ENCODE measurements around the gene MAN1B1. TPM values are rescaled to one million over a fixed set of nuclear protein-coding genes. Genes with fewer than 3 reads are reported as not detected.
"Not testable (repeated sequence)": the region's sequence is repeated elsewhere in the genome, so short reads cannot be mapped to it uniquely, and the experiment has no call there.

MAN1B1 gene
- polyA plus RNA-seq, 3 donors from 2014 or later = 59.7 to 71.8 (median 66.1) TPM

DNA sequence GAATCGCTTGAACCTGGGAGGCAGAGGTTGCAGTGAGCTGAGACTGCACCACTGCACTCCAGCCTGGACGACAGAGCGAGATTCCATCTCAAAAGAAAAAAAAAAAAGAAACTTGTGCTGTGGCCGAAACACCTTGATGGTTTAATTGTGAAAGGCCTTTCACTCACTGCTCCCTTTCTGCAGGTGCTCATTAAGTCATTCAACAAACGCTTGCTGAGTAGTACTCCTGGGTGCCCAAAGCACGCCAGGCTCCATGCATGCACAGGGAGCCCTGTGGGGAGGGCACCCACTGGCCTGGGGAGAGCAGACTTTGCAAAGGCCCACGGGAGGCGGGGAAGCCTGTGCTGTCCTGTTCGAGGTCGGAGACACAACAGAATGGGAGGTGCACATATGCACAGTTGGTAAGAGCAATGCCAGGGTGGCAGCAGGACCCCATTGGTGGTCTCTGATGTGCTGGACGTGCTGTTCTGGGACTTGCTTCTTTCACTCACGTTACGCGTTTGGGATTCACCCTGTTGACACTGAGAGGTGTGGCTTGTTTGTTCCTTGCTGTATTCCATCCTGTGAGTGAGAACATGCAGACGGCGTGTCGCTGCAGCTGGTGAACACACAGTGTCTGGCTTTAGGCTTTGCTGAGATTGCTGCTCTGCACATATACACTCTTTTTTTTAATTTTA is 29.9 kb upstream of the MAN1B1 start:
- Mint-ChIP-seq H3K4me3 (no peak overlapping the region), H3K9me3 (no peaks in the 10 kb centered on the region), H3K27ac (no peak overlapping the region), H3K4me1 (no peaks in the 10 kb centered on the region), H3K36me3 (no peaks in the 10 kb centered on the region), H3K27me3 (ENCODE audit: low read depth in 3 of 3) (peaks cover 2 to 10% (median 4%) of the 10 kb centered on the region in 3 donors)
- DNase-seq = no peak

DNA sequence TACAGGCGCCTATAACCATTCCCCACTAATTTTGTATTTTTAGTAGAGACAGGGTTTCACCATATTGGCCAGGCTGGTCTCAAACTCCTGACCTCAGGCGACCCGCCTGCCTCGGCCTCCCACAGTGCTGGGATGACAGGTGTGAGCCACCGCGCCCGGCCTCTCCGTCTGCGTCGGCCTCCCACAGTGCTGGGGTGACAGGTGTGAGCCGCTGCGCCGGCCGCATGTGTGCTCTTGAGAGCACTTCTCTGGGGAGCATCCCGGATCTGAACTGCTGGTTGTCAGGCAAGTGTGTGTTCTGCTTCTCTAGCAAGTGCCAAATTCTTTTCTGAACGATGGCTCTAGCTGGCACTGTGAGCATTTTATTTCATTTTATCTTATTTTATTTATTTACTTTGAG is 29.2 kb upstream of the MAN1B1 start:
- Mint-ChIP-seq H3K4me3 (no peak overlapping the region), H3K4me1 (no peaks in the 10 kb centered on the region), H3K9me3 (no peaks in the 10 kb centered on the region), H3K36me3 (no peaks in the 10 kb centered on the region), H3K27ac (no peak overlapping the region), H3K27me3 (ENCODE audit: low read depth in 3 of 3) (peaks cover 2 to 5% (median 2%) of the 10 kb centered on the region in 3 donors)
- no peak for DNase-seq

DNA sequence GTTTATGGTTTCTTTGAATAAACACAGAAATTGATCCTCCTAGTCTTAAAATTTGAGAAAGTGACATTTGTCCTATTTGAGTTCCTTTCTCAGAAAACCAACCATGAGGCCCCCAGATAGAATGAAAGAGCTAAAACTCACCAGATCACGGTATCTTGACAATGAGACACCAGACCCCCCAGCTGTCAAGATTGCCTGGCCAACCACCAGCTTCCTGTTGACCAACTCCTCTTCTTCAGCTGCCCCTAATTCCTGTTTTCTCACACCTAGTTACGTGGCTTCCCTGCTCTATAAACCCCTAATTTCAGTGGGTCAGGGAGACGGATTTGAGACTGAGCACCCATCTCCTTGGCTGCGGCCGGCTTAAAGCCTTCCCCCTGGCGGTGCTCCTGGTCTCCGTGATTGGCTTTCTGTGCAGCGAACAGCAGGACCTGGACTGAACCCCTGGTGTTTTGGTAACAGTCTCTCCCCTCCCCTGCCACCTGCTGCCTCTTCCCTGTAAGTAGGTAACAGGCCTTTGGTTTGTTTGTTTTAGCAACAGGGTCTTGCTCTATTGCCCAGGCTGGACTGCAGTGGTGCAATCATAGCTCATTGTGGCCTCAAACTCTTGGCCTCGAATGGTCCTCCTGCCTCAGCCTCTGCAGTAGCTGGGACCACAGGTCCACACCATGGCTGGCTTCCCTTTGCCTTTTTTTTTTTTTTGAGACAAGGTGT is 28.1 kb upstream of the MAN1B1 start:
- H3K36me3 Mint-ChIP-seq = no peaks in the 10 kb centered on the region
- peaks cover 0 to 4% (median 2%) of the 10 kb centered on the region in 3 donors for H3K27me3 Mint-ChIP-seq (ENCODE audit: low read depth in 3 of 3)
- no peak overlapping the region for H3K27ac Mint-ChIP-seq
- no peak overlapping the region for H3K4me3 Mint-ChIP-seq
- DNase-seq = no peak
- H3K4me1 Mint-ChIP-seq = no peaks in the 10 kb centered on the region
- no peaks in the 10 kb centered on the region for H3K9me3 Mint-ChIP-seq

DNA sequence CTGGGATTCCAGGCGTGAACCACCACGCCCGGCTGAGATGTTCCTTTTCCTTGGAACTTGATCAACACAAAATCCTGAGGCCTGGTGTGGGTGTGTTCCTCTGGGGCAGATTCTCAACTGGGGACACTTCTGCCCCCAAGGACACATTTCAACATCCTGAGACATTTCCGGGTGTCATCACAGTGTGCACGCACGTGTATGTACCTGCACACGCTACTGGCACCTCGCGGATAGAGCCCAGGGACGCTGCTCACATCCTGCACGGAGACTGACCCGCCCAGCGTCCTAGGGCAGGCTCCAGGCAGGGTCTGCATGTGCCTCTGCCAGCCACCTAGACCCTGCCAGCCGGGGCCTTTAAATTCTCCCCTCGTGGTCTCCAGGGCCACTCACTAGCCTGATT is 24.4 kb upstream of the MAN1B1 start:
- Mint-ChIP-seq H3K9me3 (no peaks in the 10 kb centered on the region), H3K27me3 (ENCODE audit: low read depth in 3 of 3) (peaks cover 0 to 5% (median 2%) of the 10 kb centered on the region in 3 donors), H3K36me3 (no peaks in the 10 kb centered on the region), H3K27ac (no peak overlapping the region), H3K4me3 (no peak overlapping the region), H3K4me1 (no peaks in the 10 kb centered on the region)
- DNase-seq = no peak

GRCh38 chr9:137062798-137063197 is 24.0 kb upstream of the MAN1B1 start:
- not testable (repeated sequence) for H3K27ac Mint-ChIP-seq; H3K9me3 Mint-ChIP-seq; H3K4me3 Mint-ChIP-seq; H3K27me3 Mint-ChIP-seq (ENCODE audit: low read depth in 3 of 3); DNase-seq; H3K4me1 Mint-ChIP-seq; H3K36me3 Mint-ChIP-seq

DNA sequence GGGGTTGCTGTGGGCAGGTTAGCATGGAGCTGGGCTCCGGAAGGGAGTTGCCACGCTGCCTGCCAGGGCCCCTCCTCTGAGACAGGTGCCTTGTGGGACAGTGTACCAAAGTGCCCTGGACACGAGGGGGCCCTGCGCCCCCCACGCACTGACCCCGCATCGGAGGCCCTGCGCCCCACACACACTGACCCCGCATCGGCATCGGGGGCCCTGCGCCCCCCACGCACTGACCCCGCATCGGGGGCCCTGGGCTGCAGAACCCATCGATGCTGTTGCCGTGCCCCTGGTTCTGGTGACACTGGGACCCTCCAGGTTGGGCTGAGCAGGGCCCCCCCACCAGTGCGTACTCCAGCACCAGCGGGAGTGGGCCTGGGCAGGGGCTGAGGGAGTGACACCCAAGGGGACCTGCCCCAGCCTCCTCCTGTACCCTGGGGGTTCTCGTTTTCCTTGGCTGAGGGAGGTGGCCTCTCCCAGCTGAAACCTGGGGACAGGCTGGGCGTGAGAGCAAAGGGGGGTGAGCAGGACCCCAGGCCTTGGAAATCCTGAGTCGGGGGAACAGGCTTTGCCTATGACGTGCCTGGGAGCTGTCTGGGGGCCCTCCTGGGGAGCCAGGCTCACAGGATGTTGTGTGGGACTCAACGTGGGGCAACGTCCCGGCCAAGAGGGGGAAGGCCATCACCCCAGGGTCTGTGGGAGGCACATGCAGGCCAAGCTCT is 23.3 kb upstream of the MAN1B1 start:
- H3K36me3 Mint-ChIP-seq = no peaks in the 10 kb centered on the region
- no peak overlapping the region for H3K27ac Mint-ChIP-seq
- peaks cover 4% of the 10 kb centered on the region in 2 donors for H3K4me1 Mint-ChIP-seq
- peaks cover 0 to 4% (median 2%) of the 10 kb centered on the region in 3 donors for H3K27me3 Mint-ChIP-seq (ENCODE audit: low read depth in 3 of 3)
- no peak for DNase-seq
- H3K9me3 Mint-ChIP-seq = no peaks in the 10 kb centered on the region
- no peak overlapping the region for H3K4me3 Mint-ChIP-seq

- Mint-ChIP-seq H3K36me3 (no peaks in the 10 kb centered on the region), H3K27ac (no peak overlapping the region), H3K4me1 (peaks cover 4% of the 10 kb centered on the region in 2 donors), H3K27me3 (ENCODE audit: low read depth in 3 of 3) (peaks cover 0 to 4% (median 2%) of the 10 kb centered on the region in 3 donors), H3K4me3 (no peak overlapping the region), H3K9me3 (no peaks in the 10 kb centered on the region)
- DNase-seq = peak; percentile 45 to 53 (median 47)
Observed at GRCh38 chr9:137064027-137064879, 22.5 kb upstream of the MAN1B1 start.

GRCh38 chr9:137064880-137065164 is 22.0 kb upstream of the MAN1B1 start:
- Mint-ChIP-seq H3K27me3 (ENCODE audit: low read depth in 3 of 3) (peaks cover 0 to 4% (median 2%) of the 10 kb centered on the region in 3 donors), H3K4me1 (peaks cover 4% of the 10 kb centered on the region in 2 donors), H3K36me3 (no peaks in the 10 kb centered on the region), H3K9me3 (no peaks in the 10 kb centered on the region), H3K27ac (no peak overlapping the region), H3K4me3 (no peak overlapping the region)
- DNase-seq = no peak

- H3K36me3 Mint-ChIP-seq = no peaks in the 10 kb centered on the region
- H3K27ac Mint-ChIP-seq = no peak overlapping the region
- no peak for DNase-seq
- peaks cover 4 to 5% of the 10 kb centered on the region in 2 donors for H3K4me1 Mint-ChIP-seq
- peaks cover 1 to 5% (median 4%) of the 10 kb centered on the region in 3 donors for H3K27me3 Mint-ChIP-seq (ENCODE audit: low read depth in 3 of 3)
- H3K9me3 Mint-ChIP-seq = no peaks in the 10 kb centered on the region
- H3K4me3 Mint-ChIP-seq = no peak overlapping the region
Observed at GRCh38 chr9:137065336-137065967, 21.3 kb upstream of the MAN1B1 start.

- Mint-ChIP-seq H3K27me3 (ENCODE audit: low read depth in 3 of 3) (peaks cover 5 to 10% (median 9%) of the 10 kb centered on the region in 3 donors), H3K27ac (no peak overlapping the region), H3K9me3 (no peaks in the 10 kb centered on the region), H3K4me1 (peaks cover 9 to 13% of the 10 kb centered on the region in 2 donors), H3K36me3 (no peaks in the 10 kb centered on the region), H3K4me3 (no peak overlapping the region)
- DNase-seq = no peak
Observed at GRCh38 chr9:137066096-137066861, 20.5 kb upstream of the MAN1B1 start.

DNA sequence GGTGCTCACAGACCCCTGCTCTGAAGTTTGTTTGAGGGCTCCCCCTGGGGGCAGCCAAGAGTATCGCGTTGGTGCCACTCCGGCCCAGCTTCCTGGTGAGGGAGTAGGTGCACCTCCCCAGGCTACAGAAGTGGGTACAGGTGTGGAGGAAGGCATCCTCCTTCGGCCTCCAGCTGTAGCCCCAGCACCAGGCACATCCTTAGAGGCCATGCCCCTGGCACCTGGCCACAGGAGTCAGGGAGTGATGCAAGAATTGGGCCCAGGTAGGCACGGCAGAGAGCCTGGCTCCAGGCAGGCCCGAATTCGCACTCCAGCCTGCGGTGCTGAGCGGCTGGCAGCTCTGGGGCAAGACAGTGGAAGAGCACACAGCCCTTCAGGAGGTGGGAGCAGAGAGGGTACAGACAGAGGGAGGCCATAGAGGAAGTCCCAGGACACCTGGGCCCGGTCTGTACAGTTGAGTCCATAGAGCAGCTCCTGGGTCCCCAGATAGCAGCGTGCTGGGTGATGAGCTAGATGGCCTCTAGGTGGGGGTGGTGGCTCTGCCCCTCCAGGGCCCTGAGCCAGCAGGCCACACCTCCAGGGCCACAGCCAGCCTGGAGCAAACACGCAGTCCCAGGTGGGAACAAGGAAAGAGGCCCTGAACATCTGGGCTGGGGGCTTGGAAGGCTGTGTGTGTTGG is 18.8 kb upstream of the MAN1B1 start:
- H3K27me3 Mint-ChIP-seq (ENCODE audit: low read depth in 3 of 3) = peaks cover 5 to 10% (median 9%) of the 10 kb centered on the region in 3 donors
- H3K27ac Mint-ChIP-seq = no peak overlapping the region
- DNase-seq = peak; percentile 82 to 85 (median 83)
- H3K4me1 Mint-ChIP-seq = peaks cover 11 to 15% of the 10 kb centered on the region in 2 donors
- H3K36me3 Mint-ChIP-seq = no peaks in the 10 kb centered on the region
- H3K4me3 Mint-ChIP-seq = peak overlapping the region; percentile 27 to 39 (median 36)
- H3K9me3 Mint-ChIP-seq = no peaks in the 10 kb centered on the region

Data from immature natural killer cell (primary cell).